ENCODE results near the gene ACOX1. TPM values are rescaled to one million over a fixed set of nuclear protein-coding genes. Genes with fewer than 3 reads are reported as not detected.

Gene ACOX1
- 54.6 and 54.7 TPM in 2 replicates for total RNA-seq
- long read RNA-seq, full-length matches to known transcripts = 113 of 141 reads
- long read RNA-seq, partial matches to known transcripts = 11 of 141 reads
- long read RNA-seq, other reads (novel, unspliced or antisense) = 17 of 141 reads

GRCh38 chr17:75978938-75979704 is at the start of gene ACOX1, which contains the start of gene TEN1:
ACOX1 (minus strand) TSS chr17:75979166; CDS start chr17:75979073, 93 bp downstream.
TEN1 (plus strand) TSS chr17:75979240; CDS start chr17:75986193, 6,953 bp downstream.
- peak within 1 kb of the TSS; percentile 99 for H3K27ac Mint-ChIP-seq
- TF ChIP-seq, protein P1, sequence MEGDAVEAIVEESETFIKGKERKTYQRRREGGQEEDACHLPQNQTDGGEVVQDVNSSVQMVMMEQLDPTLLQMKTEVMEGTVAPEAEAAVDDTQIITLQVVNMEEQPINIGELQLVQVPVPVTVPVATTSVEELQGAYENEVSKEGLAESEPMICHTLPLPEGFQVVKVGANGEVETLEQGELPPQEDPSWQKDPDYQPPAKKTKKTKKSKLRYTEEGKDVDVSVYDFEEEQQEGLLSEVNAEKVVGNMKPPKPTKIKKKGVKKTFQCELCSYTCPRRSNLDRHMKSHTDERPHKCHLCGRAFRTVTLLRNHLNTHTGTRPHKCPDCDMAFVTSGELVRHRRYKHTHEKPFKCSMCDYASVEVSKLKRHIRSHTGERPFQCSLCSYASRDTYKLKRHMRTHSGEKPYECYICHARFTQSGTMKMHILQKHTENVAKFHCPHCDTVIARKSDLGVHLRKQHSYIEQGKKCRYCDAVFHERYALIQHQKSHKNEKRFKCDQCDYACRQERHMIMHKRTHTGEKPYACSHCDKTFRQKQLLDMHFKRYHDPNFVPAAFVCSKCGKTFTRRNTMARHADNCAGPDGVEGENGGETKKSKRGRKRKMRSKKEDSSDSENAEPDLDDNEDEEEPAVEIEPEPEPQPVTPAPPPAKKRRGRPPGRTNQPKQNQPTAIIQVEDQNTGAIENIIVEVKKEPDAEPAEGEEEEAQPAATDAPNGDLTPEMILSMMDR (IDR thresholded peaks at IDR 0.05; ENCODE audit: unreplicated experiment) = peak; percentile 47
- H3K4me1 Mint-ChIP-seq (ENCODE audit: low read depth) = peaks cover 53% of the 10 kb centered on the region
- peak within 1 kb of the TSS; percentile 89 for H3K4me3 Mint-ChIP-seq (ENCODE audit: low read depth)
- no peaks in the 10 kb centered on the region for H3K27me3 Mint-ChIP-seq
- DNase-seq (ENCODE audit: low spot score, unreplicated experiment) = peak; percentile 91
- peaks cover 16% of the 10 kb centered on the region for H3K36me3 Mint-ChIP-seq (ENCODE audit: insufficient read depth)
- no peaks in the 10 kb centered on the region for H3K9me3 Mint-ChIP-seq (ENCODE audit: low read depth)

DNA sequence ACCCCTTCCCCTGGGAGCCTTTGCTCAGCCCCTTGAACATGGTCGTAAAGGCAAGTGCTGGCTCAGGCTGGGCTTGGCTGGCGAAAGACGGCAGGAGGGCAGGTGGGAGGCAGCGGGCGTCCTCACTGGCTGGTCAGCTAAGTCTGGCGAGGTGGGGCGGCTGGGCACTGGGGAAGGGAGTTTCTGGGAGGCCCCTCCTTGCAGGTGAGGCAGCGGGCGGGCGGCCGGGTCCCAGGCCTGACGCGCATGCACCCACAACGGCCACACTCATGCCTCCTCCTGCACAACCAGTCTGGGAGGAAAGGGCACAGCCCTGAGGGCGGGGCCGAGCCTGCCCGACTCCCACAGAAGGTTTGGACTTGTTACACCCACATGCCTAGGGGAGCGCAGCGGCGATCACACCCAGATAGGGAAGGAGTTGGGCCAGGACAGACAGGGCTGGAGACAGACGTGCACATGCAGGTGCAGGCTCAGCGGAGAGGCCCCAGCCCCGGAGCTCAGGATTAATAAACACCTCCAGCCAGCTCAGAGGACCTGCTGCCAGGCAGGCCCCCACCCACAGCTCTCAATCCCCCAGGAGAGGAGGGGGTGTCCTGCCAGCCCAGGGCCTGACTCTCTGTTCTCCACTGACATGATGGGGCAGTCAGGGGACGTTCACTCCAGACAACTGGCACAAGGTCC is 48.3 kb upstream of the ACOX1 start, which contains the start of gene EVPL:
TSS of gene EVPL (minus strand) at position 148 of the 681 bp plus-strand sequence. CDS start at position 40, 108 bp downstream.
- no peak for DNase-seq (ENCODE audit: low spot score, unreplicated experiment)
- Mint-ChIP-seq H3K4me3 (ENCODE audit: low read depth) (no peak within 1 kb of the TSS), H3K4me1 (ENCODE audit: low read depth) (peaks cover 10% of the 10 kb centered on the region), H3K9me3 (ENCODE audit: low read depth) (no peaks in the 10 kb centered on the region), H3K27ac (no peak within 1 kb of the TSS), H3K27me3 (peaks cover 6% of the 10 kb centered on the region), H3K36me3 (ENCODE audit: insufficient read depth) (no peaks in the 10 kb centered on the region)
- TF ChIP-seq, protein P1 (IDR thresholded peaks at IDR 0.05; ENCODE audit: unreplicated experiment) = no peak

DNA sequence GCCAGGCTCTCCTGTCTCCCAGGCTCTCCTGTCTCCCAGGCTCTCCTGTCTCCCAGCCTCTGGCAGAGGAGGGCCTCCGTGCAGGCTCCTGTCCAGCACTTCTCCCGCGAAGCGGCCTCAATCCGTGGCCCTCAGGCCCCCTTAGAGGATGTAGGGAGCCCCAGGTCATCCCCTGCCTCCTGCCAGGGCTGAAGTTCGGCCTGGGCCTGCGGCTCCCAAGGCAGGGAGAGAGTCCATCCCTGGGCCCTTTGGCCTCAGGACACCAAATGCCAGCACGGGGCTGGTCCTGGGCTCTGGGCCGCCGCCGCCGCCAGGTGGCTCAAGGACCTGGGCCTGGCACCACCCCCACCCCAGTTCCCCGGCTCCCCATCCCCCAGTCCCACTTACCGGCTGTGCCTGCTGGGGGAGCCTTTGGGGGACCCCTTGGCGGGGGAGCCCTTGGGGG is 47.8 kb upstream of the ACOX1 start:
- TF ChIP-seq, protein P1 (IDR thresholded peaks at IDR 0.05; ENCODE audit: unreplicated experiment) = no peak
- no peak overlapping the region for H3K4me3 Mint-ChIP-seq (ENCODE audit: low read depth)

GRCh38 chr17:76025294-76025693 is 46.3 kb upstream of the ACOX1 start:
- H3K27me3 Mint-ChIP-seq = peaks cover 7% of the 10 kb centered on the region
- no peak for DNase-seq (ENCODE audit: low spot score, unreplicated experiment)
- no peaks in the 10 kb centered on the region for H3K36me3 Mint-ChIP-seq (ENCODE audit: insufficient read depth)
- H3K4me3 Mint-ChIP-seq (ENCODE audit: low read depth) = no peak overlapping the region
- H3K4me1 Mint-ChIP-seq (ENCODE audit: low read depth) = peaks cover 11% of the 10 kb centered on the region
- TF ChIP-seq, protein P1 (IDR thresholded peaks at IDR 0.05; ENCODE audit: unreplicated experiment) = no peak
- no peak overlapping the region for H3K27ac Mint-ChIP-seq
- H3K9me3 Mint-ChIP-seq (ENCODE audit: low read depth) = no peaks in the 10 kb centered on the region

More for the DNA sequence above, 47.8 kb upstream of the ACOX1 start:
- DNase-seq (ENCODE audit: low spot score, unreplicated experiment) = no peak
- peaks cover 10% of the 10 kb centered on the region for H3K4me1 Mint-ChIP-seq (ENCODE audit: low read depth)
- peaks cover 6% of the 10 kb centered on the region for H3K27me3 Mint-ChIP-seq
- H3K9me3 Mint-ChIP-seq (ENCODE audit: low read depth) = no peaks in the 10 kb centered on the region
- no peaks in the 10 kb centered on the region for H3K36me3 Mint-ChIP-seq (ENCODE audit: insufficient read depth)
- H3K27ac Mint-ChIP-seq = no peak overlapping the region

GRCh38 chr17:76024353-76024752 is 45.4 kb upstream of the ACOX1 start:
- H3K36me3 Mint-ChIP-seq (ENCODE audit: insufficient read depth) = no peaks in the 10 kb centered on the region
- H3K9me3 Mint-ChIP-seq (ENCODE audit: low read depth) = no peaks in the 10 kb centered on the region
- DNase-seq (ENCODE audit: low spot score, unreplicated experiment) = no peak
- no peak overlapping the region for H3K27ac Mint-ChIP-seq
- H3K4me3 Mint-ChIP-seq (ENCODE audit: low read depth) = no peak overlapping the region
- H3K27me3 Mint-ChIP-seq = peaks cover 10% of the 10 kb centered on the region
- H3K4me1 Mint-ChIP-seq (ENCODE audit: low read depth) = peaks cover 8% of the 10 kb centered on the region
- TF ChIP-seq, protein P1 (IDR thresholded peaks at IDR 0.05; ENCODE audit: unreplicated experiment) = no peak
